ENCODE measurements around the gene LSM7. TPM values are rescaled to one million over a fixed set of nuclear protein-coding genes. Genes with fewer than 3 reads are reported as not detected.
A peak's percentile ranks its signal among the peaks of the same experiment; 100 is the strongest.

LSM7 gene
- total RNA-seq (2014; rRNA removed; shearing (Covaris generic); ENCODE audit: low replicate concordance), result 238 and 305 TPM in 2 replicates

- peak; percentile 66 for DNase-seq (ENCODE audit: low read depth)
- in situ Hi-C loops (cut with HindIII; ENCODE audit: low pct_unique_long_range_greater_than_20kb, low sequenced_read_pairs), result no loop called here
Measured at GRCh38 chr19:2328401-2329148, at the start of gene LSM7, which contains the start of gene SPPL2B. Gene LSM7 (minus strand): TSS chr19:2328586. CDS start chr19:2328566, 20 bp downstream. Gene SPPL2B (plus strand): TSS chr19:2328684. CDS start chr19:2328710, 26 bp downstream.

- DNase-seq (ENCODE audit: low read depth), result no peak
- in situ Hi-C loops (cut with HindIII; ENCODE audit: low pct_unique_long_range_greater_than_20kb, low sequenced_read_pairs), result no loop called here
Measured at GRCh38 chr19:2376784-2377519, 48.6 kb upstream of the LSM7 start.

- in situ Hi-C loops (cut with HindIII; ENCODE audit: low pct_unique_long_range_greater_than_20kb, low sequenced_read_pairs), result no loop called here
- DNase-seq (ENCODE audit: low read depth), result no peak
Measured at GRCh38 chr19:2375353-2376121, 47.2 kb upstream of the LSM7 start.

DNA sequence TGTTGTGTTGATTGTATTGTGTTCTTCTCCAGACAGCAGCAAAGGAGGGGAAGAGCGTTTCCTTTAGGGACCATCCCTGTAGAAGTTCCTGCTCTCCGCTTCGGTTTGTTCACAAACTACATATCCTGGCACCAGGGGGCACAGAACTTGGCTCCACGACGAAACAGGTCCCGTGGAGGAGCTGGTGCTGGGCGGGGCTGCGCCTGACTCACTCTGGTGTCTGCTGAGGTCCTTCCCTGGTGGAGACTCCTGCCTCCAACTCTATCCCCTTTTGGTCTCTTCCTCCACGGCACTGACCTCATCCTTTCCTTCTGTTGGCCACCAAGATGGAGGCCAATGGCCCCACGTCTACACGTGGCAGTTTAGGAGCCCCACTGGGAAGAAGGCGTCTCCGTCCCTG is 46.4 kb upstream of the LSM7 start:
- in situ Hi-C loops (cut with HindIII; ENCODE audit: low pct_unique_long_range_greater_than_20kb, low sequenced_read_pairs), result no loop called here
- DNase-seq (ENCODE audit: low read depth), result no peak

GRCh38 chr19:2372076-2372612 is 43.8 kb upstream of the LSM7 start:
- in situ Hi-C loops (cut with HindIII; ENCODE audit: low pct_unique_long_range_greater_than_20kb, low sequenced_read_pairs), result no loop called here
- DNase-seq (ENCODE audit: low read depth), result no peak

DNA sequence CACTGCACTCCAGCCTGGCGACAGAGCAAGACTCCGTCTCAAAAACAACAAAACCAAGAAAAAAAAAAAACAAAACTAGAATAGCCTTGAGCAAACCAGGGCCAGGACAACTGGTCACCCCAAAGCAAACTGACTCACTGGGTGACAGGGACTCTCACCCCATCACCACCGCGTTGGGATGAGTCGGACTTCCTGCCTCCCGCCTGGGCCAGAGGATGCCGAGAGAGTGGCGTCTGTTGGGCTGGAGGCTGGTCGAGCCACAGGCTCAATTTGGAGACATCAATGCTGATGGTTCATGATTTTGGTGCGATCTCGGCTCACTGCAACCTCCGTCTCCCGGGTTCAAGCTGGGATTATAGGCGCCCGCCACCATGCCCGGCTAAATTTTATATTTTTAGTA is 43.3 kb upstream of the LSM7 start:
- in situ Hi-C loops (cut with HindIII; ENCODE audit: low pct_unique_long_range_greater_than_20kb, low sequenced_read_pairs), result no loop called here
- no peak for DNase-seq (ENCODE audit: low read depth)

DNA sequence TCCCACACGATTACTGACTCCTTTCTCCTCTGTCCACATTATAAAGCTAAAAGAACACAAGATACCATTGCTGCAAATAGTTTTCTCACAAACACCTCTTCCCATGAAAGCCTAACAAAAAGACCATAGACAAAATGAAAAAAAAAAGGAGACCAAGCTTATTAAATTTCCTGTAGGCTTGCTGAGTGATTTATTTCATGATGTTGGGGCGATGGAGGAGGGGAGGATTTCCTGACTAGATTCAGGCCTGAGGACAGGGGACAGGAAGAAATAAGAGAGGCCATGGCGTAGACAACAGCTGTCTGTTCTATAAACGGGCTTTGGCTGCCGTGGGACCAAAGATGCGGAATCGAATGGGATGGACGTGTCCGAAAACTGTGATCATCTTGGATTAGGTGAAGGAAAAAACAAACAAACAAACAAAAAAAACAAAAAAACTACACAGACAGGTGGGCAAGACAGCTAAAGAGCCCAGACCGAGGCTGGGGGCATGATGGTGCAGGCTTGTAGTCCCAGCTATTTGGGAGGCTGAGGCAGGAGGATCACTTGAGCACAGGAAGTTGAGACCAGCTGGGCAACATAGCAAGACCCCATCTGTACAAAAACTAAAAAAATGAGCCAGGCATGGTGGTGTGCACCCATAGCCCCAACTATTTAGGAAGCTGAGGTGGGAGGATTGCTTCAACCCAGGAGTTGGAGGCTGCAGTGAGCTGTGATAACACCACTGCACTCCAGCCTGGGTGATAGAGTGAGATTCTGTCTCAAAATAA is 37.0 kb upstream of the LSM7 start:
- in situ Hi-C loops (cut with HindIII; ENCODE audit: low pct_unique_long_range_greater_than_20kb, low sequenced_read_pairs), result no loop called here
- no peak for DNase-seq (ENCODE audit: low read depth)

DNA sequence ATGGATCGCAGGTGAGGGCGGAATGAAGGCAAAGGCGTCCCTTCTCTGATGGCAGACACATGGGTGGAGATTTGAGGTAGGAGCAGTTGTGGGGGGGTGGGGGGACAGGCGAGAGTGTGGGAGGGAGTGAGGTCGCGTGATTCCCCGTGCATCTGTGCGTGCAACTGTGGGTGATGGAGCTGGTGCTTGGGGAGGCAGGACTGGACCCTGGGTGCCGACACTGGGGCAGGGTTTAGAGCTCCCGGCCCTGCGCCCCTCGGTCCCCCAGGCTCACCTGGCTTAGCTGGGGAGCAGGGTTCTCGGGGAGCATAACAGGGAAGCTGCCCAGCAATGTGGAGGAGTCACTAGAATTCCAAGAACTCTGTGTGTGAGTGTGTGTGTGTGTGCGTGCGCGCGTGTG is 35.0 kb upstream of the LSM7 start:
- in situ Hi-C loops (cut with HindIII; ENCODE audit: low pct_unique_long_range_greater_than_20kb, low sequenced_read_pairs), result no loop called here
- no peak for DNase-seq (ENCODE audit: low read depth)

GRCh38 chr19:2362970-2363300 is 34.5 kb upstream of the LSM7 start:
- DNase-seq (ENCODE audit: low read depth), result no peak
- in situ Hi-C loops (cut with HindIII; ENCODE audit: low pct_unique_long_range_greater_than_20kb, low sequenced_read_pairs), result no loop called here

DNA sequence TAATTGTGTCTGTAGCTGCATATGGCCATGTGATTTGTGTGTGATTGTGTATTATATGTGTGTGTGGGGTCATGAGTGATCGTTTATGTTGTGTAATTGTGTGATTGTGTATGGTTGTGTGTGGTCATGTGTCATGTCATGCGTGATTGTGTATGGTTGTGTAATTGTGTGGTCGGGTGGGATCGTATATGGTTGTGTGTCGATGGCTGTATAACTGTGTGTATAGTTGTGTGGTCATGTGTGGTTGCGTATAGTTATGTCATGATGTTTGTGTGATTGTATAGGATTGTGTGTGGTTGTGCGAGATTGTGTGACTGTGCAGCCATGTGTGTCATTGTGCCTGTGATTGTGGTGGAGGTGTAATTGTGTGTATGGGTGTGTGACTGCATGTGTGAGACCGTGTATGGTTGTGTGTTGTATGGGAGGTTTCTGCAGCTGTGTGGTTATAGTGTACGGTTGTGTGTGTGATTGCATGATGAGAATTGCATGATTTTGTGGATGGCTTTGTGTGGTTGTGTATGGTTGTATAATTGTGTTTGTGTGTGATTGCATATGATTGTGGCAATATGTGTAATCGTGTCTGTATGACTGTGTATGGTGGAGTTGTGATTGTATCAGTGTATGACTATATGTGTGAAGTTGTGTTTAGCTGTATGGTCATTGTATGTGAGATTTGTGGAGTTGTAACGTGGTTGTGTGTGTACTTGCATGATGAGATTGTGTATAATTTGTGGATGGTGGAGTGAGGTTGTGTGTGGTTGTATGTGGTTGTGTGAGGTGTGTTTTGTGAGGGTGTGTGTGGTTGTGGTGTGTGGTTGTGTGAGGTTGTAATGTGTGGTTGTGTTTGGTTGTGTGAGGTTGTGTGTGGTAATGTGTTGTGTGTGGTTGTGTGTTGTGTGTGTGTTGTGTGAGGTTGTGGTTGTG is 33.9 kb upstream of the LSM7 start:
- no peak for DNase-seq (ENCODE audit: low read depth)
- in situ Hi-C loops (cut with HindIII; ENCODE audit: low pct_unique_long_range_greater_than_20kb, low sequenced_read_pairs), result no loop called here

- in situ Hi-C loops (cut with HindIII; ENCODE audit: low pct_unique_long_range_greater_than_20kb, low sequenced_read_pairs), result no loop called here
- DNase-seq (ENCODE audit: low read depth), result no peak
Measured at GRCh38 chr19:2361246-2362045, 33.1 kb upstream of the LSM7 start.

- in situ Hi-C loops (cut with HindIII; ENCODE audit: low pct_unique_long_range_greater_than_20kb, low sequenced_read_pairs), result no loop called here
Measured at GRCh38 chr19:2360833-2361232, 32.4 kb upstream of the LSM7 start.

DNA sequence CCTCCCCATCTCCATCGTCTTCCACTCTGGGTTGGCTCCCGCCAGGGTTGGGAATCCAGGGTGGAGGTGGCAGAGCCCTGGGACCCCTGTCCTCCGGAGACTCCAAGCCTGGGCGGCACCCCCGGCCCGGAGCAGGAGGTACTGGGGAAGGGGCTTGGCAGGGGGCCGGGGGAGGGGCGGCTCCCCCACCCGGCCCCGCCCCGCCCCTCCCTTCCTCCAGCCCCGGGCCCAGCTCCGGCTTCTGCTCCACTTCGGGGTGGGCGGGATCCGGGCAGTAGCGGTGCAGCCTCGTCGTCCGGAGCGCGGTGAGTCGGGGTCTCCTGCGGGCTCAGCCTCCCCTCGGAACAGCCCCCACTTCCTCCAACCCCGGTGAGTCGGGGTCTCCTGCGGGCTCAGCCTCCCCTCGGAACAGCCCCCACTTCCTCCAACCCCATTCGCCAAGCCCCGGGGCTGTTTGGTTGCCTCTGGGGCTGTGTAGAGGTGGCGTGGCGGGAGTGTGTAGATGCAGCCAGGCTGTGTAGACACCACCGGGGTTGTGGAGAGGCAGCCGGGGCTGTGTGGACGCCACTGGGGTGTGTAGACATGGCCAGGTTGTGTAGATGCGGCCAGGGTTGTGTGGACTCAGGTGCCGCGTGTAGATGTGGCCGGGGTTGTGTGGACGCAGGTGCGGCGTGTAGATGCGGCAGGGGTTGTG is 31.8 kb upstream of the LSM7 start, which contains the start of gene TMPRSS9:
TSS of gene TMPRSS9 (plus strand) at position 274 of the 694 bp plus-strand sequence. CDS start 29,521 bp downstream, outside the sequence.
- DNase-seq (ENCODE audit: low read depth), result no peak
- in situ Hi-C loops (cut with HindIII; ENCODE audit: low pct_unique_long_range_greater_than_20kb, low sequenced_read_pairs), result no loop called here

More at GRCh38 chr19:2360833-2361232, 32.4 kb upstream of the LSM7 start:
- DNase-seq (ENCODE audit: low read depth), result no peak

- in situ Hi-C loops (cut with HindIII; ENCODE audit: low pct_unique_long_range_greater_than_20kb, low sequenced_read_pairs), result no loop called here
- DNase-seq (ENCODE audit: low read depth), result no peak
Measured at GRCh38 chr19:2358548-2359173, 30.3 kb upstream of the LSM7 start.

Data from Caki2 (cell line).